HUES6 (cell line): Measurements from ENCODE around the gene PDIA2.
"Not testable (repeated sequence)": the region's sequence is repeated elsewhere in the genome, so short reads cannot be mapped to it uniquely, and the experiment has no call there.

Source experiments
- H3K27ac ChIP-seq: 2 replicates; pipeline ENCODE4 v1.7.0; 2013; ENCODE audit warnings: low read depth, mild to moderate bottlenecking, low read length, inconsistent platforms
- H3K27me3 ChIP-seq: 2 replicates; pipeline ENCODE4 v1.6.1; 2013; ENCODE audit warnings: low read length; ENCODE audit not compliant: control insufficient read depth, insufficient read depth
- H3K36me3 ChIP-seq: 2 replicates; pipeline ENCODE4 v1.6.1; 2013; ENCODE audit warnings: low read length; ENCODE audit not compliant: control insufficient read depth, insufficient read depth
- H3K4me1 ChIP-seq: 2 replicates; pipeline ENCODE4 v1.6.1; 2013; ENCODE audit warnings: low read length; ENCODE audit not compliant: control insufficient read depth, insufficient read depth
- H3K4me3 ChIP-seq: 2 replicates; pipeline ENCODE4 v1.5.1; 2013; ENCODE audit warnings: low read depth, low read length
- H3K9ac ChIP-seq: one replicate; pipeline ENCODE4 v1.6.1; 2013; ENCODE audit warnings: mild to moderate bottlenecking, low read length
- H3K9me3 ChIP-seq: 2 replicates; pipeline ENCODE4 v1.6.1; 2013; ENCODE audit warnings: low read depth, low read length; ENCODE audit not compliant: control insufficient read depth, insufficient read depth

Gene PDIA2

DNA sequence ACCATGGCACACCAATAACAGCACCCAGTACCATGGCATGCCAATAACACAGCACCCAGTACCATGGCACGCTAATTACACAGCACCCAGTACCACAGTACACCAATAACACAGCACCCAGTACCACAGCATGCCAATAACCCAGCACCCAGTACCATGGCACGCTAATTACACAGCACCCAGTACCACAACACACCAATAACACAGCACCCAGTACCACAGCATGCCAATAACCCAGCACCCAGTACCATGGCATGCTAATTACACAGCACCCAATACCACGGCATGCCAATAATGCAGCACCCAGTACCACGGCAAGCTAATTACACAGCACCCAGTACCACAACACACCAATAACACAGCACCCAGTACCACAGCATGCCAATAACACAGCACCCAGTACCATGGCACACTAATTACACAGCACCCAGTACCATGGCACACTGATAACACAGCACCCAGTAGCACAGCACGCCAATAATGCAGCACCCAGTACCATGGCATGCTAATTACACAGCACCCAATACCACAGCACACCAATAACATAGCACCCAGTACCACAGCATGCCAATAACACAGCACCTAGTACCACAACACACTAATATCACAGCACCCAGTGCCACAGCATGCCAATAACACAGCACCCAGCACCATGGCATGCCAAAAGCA, 51.3 kb downstream of the PDIA2 start:
- H3K27me3 ChIP-seq, H3K36me3 ChIP-seq, H3K4me3 ChIP-seq, H3K9me3 ChIP-seq, H3K27ac ChIP-seq, H3K4me1 ChIP-seq, H3K9ac ChIP-seq: not testable (repeated sequence)

- not testable (repeated sequence) for H3K36me3 ChIP-seq, H3K27ac ChIP-seq, H3K4me3 ChIP-seq, H3K9me3 ChIP-seq, H3K9ac ChIP-seq, H3K27me3 ChIP-seq, H3K4me1 ChIP-seq
Measured at GRCh38 chr16:334861-335632, 52.1 kb downstream of the PDIA2 start.

- Histone ChIP-seq H3K9me3 (no peaks in the 10 kb centered on the region), H3K27me3 (no peaks in the 10 kb centered on the region), H3K4me1 (peaks cover 6% of the 10 kb centered on the region; the same call in 1 of the 2 replicates)
Measured at GRCh38 chr16:336269-336668, 53.3 kb downstream of the PDIA2 start.

More at GRCh38 chr16:336269-336668, 53.3 kb downstream of the PDIA2 start:
- no peak overlapping the region for H3K4me3 ChIP-seq
- no peaks in the 10 kb centered on the region for H3K36me3 ChIP-seq
- no peak overlapping the region for H3K27ac ChIP-seq
- no peak overlapping the region for H3K9ac ChIP-seq
